ENCODE results near the gene PCGF3.

PCGF3 gene

GRCh38 chr4:789571-790465 is 84.2 kb downstream of the PCGF3 start:
- H3K4me1 ChIP-seq (ENCODE audit: control insufficient read depth, insufficient read depth, low read length, unreplicated experiment) = peaks cover 6% of the 10 kb centered on the region
- no peak overlapping the region for H3K4me3 ChIP-seq (ENCODE audit: low read depth, low read length)
- no peak overlapping the region for H3K27ac ChIP-seq (ENCODE audit: low read depth, low read length)
- no peaks in the 10 kb centered on the region for H3K36me3 ChIP-seq (ENCODE audit: insufficient read depth, low read length)
- H3K79me2 ChIP-seq (ENCODE audit: control insufficient read depth, insufficient read depth, low read length, unreplicated experiment) = no peaks in the 10 kb centered on the region
- no peak overlapping the region for H2AFZ ChIP-seq (ENCODE audit: low read length, unreplicated experiment)
- H3K27me3 ChIP-seq (ENCODE audit: insufficient read depth, low read length) = peaks cover 62% of the 10 kb centered on the region

GRCh38 chr4:790466-790820 is 84.8 kb downstream of the PCGF3 start:
- Histone ChIP-seq H3K27me3 (ENCODE audit: insufficient read depth, low read length) (peaks cover 62% of the 10 kb centered on the region), H3K79me2 (ENCODE audit: control insufficient read depth, insufficient read depth, low read length, unreplicated experiment) (no peaks in the 10 kb centered on the region)

GRCh38 chr4:791252-791897 is 85.7 kb downstream of the PCGF3 start:
- H3K27me3 ChIP-seq (ENCODE audit: insufficient read depth, low read length) = peaks cover 62% of the 10 kb centered on the region
- no peak overlapping the region for H2AFZ ChIP-seq (ENCODE audit: low read length, unreplicated experiment)
- H3K36me3 ChIP-seq (ENCODE audit: insufficient read depth, low read length) = no peaks in the 10 kb centered on the region
- no peaks in the 10 kb centered on the region for H3K79me2 ChIP-seq (ENCODE audit: control insufficient read depth, insufficient read depth, low read length, unreplicated experiment)
- H3K4me3 ChIP-seq (ENCODE audit: low read depth, low read length) = no peak overlapping the region
- no peaks in the 10 kb centered on the region for H3K4me1 ChIP-seq (ENCODE audit: control insufficient read depth, insufficient read depth, low read length, unreplicated experiment)
- no peak overlapping the region for H3K27ac ChIP-seq (ENCODE audit: low read depth, low read length)

More at GRCh38 chr4:790466-790820, 84.8 kb downstream of the PCGF3 start:
- no peak overlapping the region for H3K27ac ChIP-seq (ENCODE audit: low read depth, low read length)
- no peaks in the 10 kb centered on the region for H3K36me3 ChIP-seq (ENCODE audit: insufficient read depth, low read length)
- no peak overlapping the region for H2AFZ ChIP-seq (ENCODE audit: low read length, unreplicated experiment)
- peaks cover 6% of the 10 kb centered on the region for H3K4me1 ChIP-seq (ENCODE audit: control insufficient read depth, insufficient read depth, low read length, unreplicated experiment)
- H3K4me3 ChIP-seq (ENCODE audit: low read depth, low read length) = no peak overlapping the region

GRCh38 chr4:791898-792625 is 86.4 kb downstream of the PCGF3 start:
- Histone ChIP-seq H3K27me3 (ENCODE audit: insufficient read depth, low read length) (peaks cover 60% of the 10 kb centered on the region), H2AFZ (ENCODE audit: low read length, unreplicated experiment) (no peak overlapping the region), H3K4me3 (ENCODE audit: low read depth, low read length) (no peak overlapping the region), H3K79me2 (ENCODE audit: control insufficient read depth, insufficient read depth, low read length, unreplicated experiment) (no peaks in the 10 kb centered on the region), H3K27ac (ENCODE audit: low read depth, low read length) (no peak overlapping the region), H3K36me3 (ENCODE audit: insufficient read depth, low read length) (no peaks in the 10 kb centered on the region), H3K4me1 (ENCODE audit: control insufficient read depth, insufficient read depth, low read length, unreplicated experiment) (no peaks in the 10 kb centered on the region)

- Histone ChIP-seq H2AFZ (ENCODE audit: low read length, unreplicated experiment) (no peak overlapping the region), H3K36me3 (ENCODE audit: insufficient read depth, low read length) (no peaks in the 10 kb centered on the region), H3K4me3 (ENCODE audit: low read depth, low read length) (no peak overlapping the region), H3K4me1 (ENCODE audit: control insufficient read depth, insufficient read depth, low read length, unreplicated experiment) (no peaks in the 10 kb centered on the region), H3K27ac (ENCODE audit: low read depth, low read length) (no peak overlapping the region), H3K27me3 (ENCODE audit: insufficient read depth, low read length) (peaks cover 56% of the 10 kb centered on the region), H3K79me2 (ENCODE audit: control insufficient read depth, insufficient read depth, low read length, unreplicated experiment) (no peaks in the 10 kb centered on the region)
Observed at GRCh38 chr4:792626-793092, 87.0 kb downstream of the PCGF3 start.

- H3K36me3 ChIP-seq (ENCODE audit: insufficient read depth, low read length) = no peaks in the 10 kb centered on the region
- no peak overlapping the region for H3K27ac ChIP-seq (ENCODE audit: low read depth, low read length)
- H3K4me3 ChIP-seq (ENCODE audit: low read depth, low read length) = no peak overlapping the region
- H2AFZ ChIP-seq (ENCODE audit: low read length, unreplicated experiment) = no peak overlapping the region
- H3K27me3 ChIP-seq (ENCODE audit: insufficient read depth, low read length) = peaks cover 56% of the 10 kb centered on the region
- no peaks in the 10 kb centered on the region for H3K4me1 ChIP-seq (ENCODE audit: control insufficient read depth, insufficient read depth, low read length, unreplicated experiment)
- H3K79me2 ChIP-seq (ENCODE audit: control insufficient read depth, insufficient read depth, low read length, unreplicated experiment) = no peaks in the 10 kb centered on the region
Observed at GRCh38 chr4:793093-793861, 87.6 kb downstream of the PCGF3 start.

- no peaks in the 10 kb centered on the region for H3K79me2 ChIP-seq (ENCODE audit: control insufficient read depth, insufficient read depth, low read length, unreplicated experiment)
- peaks cover 56% of the 10 kb centered on the region for H3K27me3 ChIP-seq (ENCODE audit: insufficient read depth, low read length)
- no peak overlapping the region for H3K27ac ChIP-seq (ENCODE audit: low read depth, low read length)
- no peaks in the 10 kb centered on the region for H3K36me3 ChIP-seq (ENCODE audit: insufficient read depth, low read length)
- H3K4me3 ChIP-seq (ENCODE audit: low read depth, low read length) = no peak overlapping the region
- no peaks in the 10 kb centered on the region for H3K4me1 ChIP-seq (ENCODE audit: control insufficient read depth, insufficient read depth, low read length, unreplicated experiment)
- no peak overlapping the region for H2AFZ ChIP-seq (ENCODE audit: low read length, unreplicated experiment)
Observed at GRCh38 chr4:793941-794621, 88.4 kb downstream of the PCGF3 start.

GRCh38 chr4:794900-795725 is 89.5 kb downstream of the PCGF3 start:
- H3K36me3 ChIP-seq (ENCODE audit: insufficient read depth, low read length) = no peaks in the 10 kb centered on the region
- H3K27ac ChIP-seq (ENCODE audit: low read depth, low read length) = no peak overlapping the region
- no peaks in the 10 kb centered on the region for H3K4me1 ChIP-seq (ENCODE audit: control insufficient read depth, insufficient read depth, low read length, unreplicated experiment)
- peaks cover 56% of the 10 kb centered on the region for H3K27me3 ChIP-seq (ENCODE audit: insufficient read depth, low read length)
- no peaks in the 10 kb centered on the region for H3K79me2 ChIP-seq (ENCODE audit: control insufficient read depth, insufficient read depth, low read length, unreplicated experiment)
- H3K4me3 ChIP-seq (ENCODE audit: low read depth, low read length) = peak overlapping the region; percentile 53; the same call in 1 of the 2 replicates
- H2AFZ ChIP-seq (ENCODE audit: low read length, unreplicated experiment) = peak overlapping the region; percentile 10

- Histone ChIP-seq H3K27ac (ENCODE audit: low read depth, low read length) (no peak overlapping the region), H3K27me3 (ENCODE audit: insufficient read depth, low read length) (peaks cover 56% of the 10 kb centered on the region), H3K79me2 (ENCODE audit: control insufficient read depth, insufficient read depth, low read length, unreplicated experiment) (no peaks in the 10 kb centered on the region), H3K4me1 (ENCODE audit: control insufficient read depth, insufficient read depth, low read length, unreplicated experiment) (no peaks in the 10 kb centered on the region), H2AFZ (ENCODE audit: low read length, unreplicated experiment) (no peak overlapping the region), H3K36me3 (ENCODE audit: insufficient read depth, low read length) (no peaks in the 10 kb centered on the region), H3K4me3 (ENCODE audit: low read depth, low read length) (no peak overlapping the region)
Observed at GRCh38 chr4:795726-796119, 90.1 kb downstream of the PCGF3 start.
